HG03039 (cell line): ENCODE data around the gene SLC26A8.
"Not testable (repeated sequence)": the region's sequence is repeated elsewhere in the genome, so short reads cannot be mapped to it uniquely, and the experiment has no call there.

ENCODE experiments used
- ATAC-seq: cut with Tn5 transposase; IDR thresholded peaks from one replicate; pipeline ENCODE4 v1.9.1; 2021; ENCODE audit warnings: mild to moderate bottlenecking, moderate library complexity; ENCODE audit not compliant: unreplicated experiment

The SLC26A8 gene

DNA sequence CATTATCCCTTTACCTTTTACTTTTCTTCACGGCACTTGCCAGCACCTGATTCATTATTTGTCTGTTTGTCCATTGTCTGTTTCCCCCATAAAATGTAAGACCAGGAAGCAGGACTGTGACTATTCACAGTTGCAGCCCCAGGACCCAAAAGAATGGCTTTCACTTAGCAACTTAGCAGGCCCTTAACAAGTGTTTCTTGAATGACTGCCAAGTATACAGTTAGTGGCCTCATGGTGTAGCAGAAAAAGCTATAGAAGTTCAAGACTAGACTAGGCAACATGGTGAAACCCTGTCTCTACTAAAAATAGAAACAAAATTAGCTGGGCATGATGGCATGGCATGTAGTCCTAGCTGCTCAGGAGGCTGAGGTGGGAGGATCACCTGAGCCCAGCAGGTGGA is 4.3 kb downstream of the SLC26A8 start:
- ATAC-seq, result no peak

DNA sequence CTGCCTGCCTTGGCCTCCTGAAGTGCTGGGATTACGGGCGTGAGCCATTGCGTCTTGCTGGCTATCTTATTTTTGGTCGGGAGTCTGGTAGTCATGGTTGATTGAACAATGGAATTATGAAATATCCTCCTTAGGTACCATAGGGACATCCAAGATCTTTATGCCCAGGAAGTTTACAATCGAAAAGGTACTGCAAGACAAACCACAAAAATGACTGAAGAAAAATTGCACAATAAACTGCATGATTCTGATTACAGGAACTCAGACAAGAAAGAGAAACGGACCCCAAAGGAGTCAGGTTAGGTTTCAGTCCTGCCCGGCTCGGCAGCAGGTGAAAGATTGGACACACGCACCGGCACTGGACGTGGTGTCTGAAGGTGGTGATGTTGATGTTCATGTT is 5.3 kb downstream of the SLC26A8 start:
- ATAC-seq, result no peak

DNA sequence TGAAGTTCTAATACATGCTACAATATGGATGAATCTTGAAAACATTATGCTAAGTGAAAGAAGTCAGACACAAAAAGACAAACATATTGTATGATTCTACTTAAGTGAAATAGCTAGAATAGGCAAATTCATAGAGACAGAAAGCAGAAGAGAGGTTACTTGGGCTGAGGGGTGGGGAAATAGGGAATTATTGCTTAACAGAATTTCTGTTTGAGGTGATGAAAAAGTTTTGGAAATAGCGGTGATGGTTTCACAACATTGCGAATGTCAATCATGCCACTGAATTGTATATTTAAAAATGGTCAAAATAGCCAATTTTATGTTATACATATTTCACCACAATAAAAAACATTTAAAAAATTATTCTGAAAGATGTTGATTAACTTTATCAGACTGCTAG is 6.1 kb downstream of the SLC26A8 start:
- no peak for ATAC-seq

DNA sequence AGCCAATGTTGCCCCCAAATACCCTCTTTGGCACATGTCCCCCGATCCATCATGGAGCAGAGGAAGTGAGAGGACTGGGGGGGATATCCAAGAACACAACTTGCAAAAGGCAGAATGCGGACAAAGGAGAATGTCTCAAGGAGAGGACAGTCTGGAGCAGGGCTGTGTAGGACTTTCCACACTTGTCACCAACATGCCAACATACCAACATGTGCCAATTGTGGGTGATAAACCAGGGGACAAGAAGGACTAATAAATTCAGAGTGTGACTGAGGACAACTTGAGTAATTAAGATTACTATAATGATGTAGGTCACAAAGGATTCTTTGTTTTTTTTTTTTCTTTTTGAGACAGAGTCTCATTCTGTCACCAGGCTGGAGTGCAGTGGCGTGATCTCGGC is 8.8 kb downstream of the SLC26A8 start:
- ATAC-seq, result no peak

DNA sequence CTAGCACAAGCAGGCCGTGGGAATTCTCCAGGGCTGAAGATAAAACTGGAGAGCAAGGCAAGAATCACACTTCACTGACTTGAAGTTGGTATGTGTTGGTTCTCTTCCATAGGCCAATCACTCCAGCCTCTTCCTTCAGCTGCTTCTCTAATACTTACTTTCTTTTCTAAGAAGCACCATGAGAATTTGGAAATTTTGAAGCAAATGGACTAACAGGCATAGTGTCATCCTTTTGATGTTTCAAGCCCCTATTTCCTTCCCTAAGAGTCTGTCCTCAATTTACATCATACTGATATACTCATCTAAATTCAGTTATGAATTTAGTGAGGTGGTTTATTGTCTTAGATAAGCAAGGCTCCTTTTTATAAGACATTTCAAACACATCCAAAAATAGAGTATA is 24.0 kb downstream of the SLC26A8 start:
- no peak for ATAC-seq

DNA sequence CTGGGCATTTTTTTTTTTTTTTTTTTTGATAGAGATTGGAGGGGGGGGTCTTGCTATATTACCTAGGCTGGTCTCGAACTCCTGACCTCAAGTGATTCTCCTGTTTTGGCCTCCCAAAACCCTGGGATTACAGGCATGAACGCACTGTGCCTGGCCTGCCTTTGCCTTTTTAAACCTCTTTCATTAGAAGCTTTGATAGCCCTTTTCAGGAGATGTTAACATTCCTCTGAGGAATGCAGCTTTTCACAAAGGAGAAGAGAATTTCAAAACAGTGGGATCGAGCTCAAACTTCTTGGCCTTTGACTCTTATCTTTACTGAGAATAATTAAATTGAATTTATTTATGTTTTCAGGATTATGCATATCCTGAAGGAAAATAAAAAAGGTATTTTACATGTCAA is 31.3 kb downstream of the SLC26A8 start:
- no peak for ATAC-seq

DNA sequence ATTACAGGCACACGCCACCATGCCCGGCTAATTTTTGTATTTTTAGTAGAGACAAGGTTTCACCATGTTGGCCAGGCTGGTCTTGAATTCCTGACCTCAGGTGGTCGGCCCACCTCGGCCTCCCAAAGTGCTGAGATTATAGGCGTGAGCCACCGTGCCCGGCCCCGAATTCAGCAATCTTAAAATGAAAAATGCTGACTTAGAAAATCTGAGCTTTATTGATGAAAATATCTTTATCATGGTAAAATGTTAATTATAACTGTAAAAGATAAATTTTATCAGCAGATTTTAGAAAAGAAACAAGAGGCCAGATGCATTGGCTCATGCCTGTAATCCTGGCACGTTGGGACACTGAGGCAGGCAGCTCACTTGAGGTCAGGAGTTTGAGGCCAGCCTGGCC is 36.4 kb downstream of the SLC26A8 start:
- ATAC-seq, result not testable (repeated sequence)

DNA sequence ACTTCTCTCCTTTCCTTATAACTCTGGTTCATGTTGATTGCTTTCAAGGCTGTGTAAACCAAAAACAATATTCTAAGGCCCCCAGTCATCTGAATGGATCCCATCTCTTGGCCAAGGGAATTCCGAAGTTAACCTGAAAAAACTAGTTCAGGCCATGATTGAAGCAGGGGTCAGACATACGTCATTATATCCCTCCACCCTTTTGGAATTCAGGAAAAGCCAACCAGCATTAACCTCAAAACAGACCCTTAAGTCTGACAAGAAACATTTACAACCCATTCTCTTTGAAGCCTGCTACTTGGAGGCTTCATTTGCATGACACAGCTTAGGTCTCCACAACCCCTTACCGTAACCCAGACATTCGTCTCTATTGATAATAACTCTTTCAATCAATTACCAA is 39.7 kb downstream of the SLC26A8 start:
- no peak for ATAC-seq

DNA sequence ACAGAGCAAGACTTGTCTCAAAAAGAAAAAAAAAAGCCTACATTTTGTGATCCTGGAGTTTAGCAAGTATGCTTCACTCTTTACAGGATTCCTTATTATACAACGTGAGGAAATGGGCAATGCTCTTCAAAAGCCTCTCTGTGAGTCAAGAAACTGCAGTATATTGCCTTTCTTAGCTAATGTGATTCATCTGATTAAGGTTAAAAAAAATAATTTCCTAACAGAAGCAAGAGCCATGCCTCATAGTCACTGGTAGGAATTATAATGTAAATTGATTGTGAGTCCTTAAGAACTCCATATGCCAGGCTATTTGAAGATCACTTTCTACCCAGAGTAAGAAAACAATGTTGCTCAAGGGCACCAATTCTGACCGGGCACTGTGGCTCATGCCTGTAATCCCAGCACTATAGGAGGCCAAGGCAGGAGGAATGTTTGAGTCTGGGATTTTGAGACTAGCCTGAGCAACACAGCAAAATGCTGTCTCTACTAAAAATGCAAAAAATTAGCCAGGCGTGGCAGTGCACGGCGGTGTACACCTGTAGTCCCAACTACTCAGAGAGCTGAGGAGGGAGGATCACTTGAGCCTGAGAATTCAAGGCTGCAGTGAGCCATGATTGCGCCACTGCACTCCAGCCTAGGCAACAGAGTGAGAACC is 43.3 kb downstream of the SLC26A8 start:
- no peak for ATAC-seq

DNA sequence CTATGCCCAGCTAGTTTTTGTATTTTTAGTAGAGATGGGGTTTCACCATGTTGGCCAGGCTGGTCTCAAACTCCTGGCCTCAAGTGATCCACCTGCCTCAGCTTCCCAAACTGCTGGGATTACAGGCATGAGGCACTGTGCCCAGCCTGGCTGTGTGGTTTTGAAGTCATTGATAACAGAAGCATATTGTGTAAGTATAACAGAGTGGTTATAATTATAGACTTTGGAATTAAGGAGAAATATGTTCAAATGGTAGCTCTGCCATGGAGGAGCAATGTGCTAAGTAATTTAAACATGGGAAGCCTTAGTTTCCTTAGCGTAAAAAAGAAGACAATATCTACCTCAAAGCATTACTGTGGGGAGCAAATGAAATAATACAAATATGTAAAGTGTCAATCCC is 44.3 kb downstream of the SLC26A8 start:
- not testable (repeated sequence) for ATAC-seq

DNA sequence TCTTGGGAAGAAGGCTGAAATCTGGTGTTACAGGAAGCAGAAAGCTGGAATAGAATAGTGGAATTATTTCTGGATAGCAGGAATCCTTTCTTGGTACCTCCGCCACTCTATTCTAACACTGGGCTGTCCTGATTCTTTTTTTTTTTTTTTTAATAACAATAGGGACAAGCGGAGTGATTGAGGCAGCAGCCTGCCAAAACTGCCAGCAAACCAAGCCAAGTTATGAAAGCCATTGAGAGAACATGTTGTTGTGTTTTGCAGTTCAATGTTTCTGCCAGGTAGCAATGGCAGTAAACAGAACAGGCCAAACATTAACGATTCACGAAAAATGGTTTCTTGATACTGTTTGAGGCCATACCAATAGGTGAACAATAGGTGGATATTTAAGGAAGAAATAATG is 47.1 kb downstream of the SLC26A8 start:
- ATAC-seq, result no peak

DNA sequence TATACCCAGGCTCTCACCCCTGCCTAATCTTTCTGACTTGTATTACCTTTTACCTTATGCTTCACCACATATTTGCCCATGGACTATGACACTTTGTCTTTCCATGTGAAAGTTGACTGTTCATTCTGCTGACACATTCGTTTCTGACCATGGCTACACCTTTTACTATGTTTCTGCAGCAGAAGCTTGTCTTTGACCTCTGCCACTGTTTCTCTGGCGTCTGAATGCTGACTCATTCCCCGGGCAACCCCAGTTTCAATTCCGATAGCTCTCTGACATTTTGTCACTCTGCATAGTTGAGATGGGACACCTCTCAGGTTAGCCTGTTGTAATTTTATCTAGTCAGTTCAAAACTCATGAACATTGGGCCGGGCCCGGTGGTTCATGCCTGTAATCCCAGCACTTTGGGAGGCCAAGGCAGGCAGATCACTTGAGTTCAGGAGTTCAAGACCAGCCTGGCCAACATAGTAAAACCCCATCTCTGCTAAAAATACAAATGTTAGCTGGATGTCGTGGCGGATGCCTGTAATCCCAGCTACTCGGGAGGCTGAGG is 50.7 kb downstream of the SLC26A8 start:
- no peak for ATAC-seq

DNA sequence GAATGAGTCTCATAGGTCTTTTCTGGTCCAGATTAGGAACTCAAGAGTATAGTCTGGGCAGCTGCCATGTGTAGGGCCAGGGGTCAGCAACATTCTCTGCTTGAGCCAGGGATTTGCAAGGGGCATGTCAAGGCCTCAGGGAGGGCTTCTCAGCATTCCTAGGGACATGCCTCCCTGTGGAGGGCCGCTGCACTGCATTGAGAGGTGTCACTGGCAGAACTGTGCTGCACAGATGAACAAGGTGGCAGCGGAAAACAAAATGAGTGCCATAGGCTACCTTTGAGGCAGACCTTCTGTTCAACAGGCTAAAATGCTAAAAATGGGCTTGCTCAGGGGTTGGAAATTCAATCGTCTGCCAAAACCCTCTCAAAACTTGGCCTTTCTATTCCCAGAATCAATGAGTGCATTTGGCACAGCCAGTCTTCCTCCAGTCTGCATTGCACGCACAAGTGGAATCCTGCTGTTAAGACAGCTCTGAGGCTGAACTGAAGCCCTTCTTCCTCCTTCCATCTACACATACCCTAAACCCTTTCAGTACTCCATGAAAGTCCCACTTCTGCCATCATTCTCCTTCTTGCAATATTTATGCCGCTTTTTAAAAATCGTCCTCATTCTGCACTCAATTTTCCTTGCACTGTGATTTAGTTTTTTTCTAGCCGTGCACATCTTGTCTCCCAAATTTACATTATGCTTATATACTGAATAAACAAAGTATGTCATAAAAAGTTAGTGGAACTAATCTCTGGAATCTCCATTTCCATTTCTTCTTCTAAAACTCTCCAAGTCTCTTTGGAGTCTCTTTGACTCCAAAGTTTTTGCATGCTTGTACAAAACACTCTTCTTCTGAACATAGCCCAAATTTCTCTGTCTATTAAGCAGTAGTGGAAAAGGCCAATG is 51.7 kb downstream of the SLC26A8 start:
- no peak for ATAC-seq

DNA sequence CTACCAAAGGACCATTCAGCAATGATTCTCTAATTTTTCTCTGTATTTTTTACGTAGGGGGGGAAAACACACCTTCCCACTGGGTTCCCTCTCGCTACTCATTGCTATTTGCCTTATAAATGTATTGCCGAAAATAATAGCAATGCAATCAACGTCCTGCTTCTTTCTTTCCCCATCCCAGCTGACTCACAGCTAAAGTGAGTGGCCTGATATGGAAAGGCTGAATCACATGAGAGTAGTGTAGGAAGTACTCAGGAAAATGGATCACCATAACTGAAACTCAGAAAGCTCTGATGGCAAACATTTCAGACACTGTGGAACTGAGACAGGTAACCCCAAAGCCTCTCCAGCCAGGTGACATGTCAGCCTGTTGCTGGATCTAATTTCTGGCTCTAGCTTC is 54.3 kb downstream of the SLC26A8 start:
- no peak for ATAC-seq

DNA sequence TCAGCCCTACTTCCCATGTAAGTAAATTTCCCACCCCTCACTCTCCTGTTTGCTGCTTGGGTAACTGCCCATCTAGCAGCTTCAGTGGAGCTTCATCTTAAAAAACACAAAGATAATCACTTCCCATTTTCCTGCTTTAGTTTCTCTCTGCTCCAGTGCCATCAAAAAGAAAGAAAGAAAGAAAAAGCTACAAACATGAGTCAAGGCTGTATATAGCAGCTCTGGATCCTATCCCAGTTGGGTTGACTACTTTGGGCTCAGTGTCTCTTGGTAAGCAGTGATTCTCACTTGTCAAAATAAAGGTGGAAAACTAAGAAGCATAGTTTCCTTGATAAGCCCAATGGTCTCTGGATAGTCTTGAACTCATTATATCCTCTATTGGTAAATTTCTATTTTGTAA is 54.8 kb downstream of the SLC26A8 start:
- ATAC-seq, result no peak

DNA sequence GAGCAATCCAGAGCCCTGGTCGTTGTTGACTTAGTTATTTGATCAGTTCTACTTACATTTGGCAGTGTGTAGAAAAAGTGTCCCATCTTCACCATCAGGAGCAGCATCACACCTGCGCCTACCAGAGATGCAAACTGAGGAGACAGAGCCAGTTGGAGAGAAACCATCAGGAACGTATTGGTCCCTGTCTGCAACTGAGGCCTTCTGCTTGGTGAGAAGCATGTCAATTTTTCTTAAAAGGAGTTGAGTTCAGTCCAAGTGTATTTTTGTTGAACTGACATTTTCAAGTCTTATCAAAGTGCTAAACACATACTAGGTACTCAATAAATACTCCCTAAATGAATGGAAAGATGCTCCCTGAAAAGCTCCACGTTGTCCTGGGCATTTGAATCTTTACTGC is 55.6 kb downstream of the SLC26A8 start:
- ATAC-seq, result no peak

DNA sequence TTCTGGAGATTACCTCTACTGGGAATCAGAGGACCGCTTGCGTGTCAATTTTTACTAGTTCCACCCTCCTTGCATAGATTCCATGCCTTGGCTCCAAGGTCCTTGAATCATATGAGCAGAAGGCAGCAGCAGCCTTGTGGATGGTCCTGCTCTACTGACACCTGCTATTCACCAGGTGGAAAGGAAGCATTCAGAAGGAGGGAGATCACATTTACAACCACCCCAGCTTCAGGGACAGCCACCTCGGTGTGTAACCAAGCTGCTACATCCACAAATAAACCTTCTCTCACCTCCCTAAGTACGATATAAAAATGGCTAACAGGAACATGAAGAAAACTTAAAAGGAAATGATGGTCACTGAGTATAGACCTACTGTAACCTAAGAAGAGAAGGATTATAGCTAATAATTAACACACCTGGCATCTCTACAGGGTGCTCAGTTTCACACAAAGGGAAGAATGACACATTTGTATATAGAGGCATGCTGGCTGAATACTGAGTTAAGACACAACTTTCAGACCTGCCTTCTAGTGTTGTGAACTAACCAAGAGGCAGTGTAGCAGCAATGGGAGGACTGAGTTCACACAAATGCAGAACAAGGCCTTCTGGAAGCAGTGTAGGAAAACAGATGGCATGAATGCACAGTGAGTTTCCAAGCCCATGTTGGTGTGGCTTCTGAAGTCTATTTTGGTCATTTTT is 57.2 kb downstream of the SLC26A8 start:
- no peak for ATAC-seq

DNA sequence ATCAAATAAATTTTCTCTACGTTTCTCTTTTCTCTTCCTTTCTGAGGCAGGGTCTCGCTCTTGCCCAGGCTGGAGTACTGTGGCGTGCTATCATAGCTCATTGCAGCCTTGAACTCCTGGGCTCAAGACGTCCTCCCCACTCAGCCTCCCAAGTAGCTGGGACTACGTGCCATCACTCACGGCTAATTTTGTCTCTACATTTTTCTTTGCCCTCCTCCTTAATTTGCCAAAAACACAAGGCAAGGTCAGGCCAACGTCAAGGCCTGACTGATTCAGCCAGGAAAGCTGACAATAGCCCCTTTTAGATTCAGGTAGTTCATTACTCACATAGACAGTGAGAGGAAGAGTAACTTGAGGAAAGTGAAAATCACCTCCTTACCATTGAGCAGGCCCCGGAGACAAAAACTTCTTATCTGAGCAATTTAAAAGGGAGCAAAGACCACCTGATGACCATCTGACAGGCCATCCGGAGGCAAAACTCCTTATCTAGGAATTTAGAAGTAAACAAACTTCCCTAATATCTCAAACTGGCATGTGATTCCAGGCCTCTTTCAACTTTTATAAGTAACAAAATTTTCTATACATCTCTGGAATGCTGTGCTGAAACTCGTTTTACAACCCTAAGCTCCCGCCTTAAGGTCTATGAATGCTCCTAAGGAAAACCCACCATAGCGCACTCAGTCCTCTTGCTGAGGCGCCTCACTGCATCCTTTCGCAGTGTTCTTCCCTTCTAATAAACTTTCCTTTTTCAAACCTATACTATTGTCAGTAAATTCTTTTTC is 61.5 kb downstream of the SLC26A8 start:
- ATAC-seq, result no peak

DNA sequence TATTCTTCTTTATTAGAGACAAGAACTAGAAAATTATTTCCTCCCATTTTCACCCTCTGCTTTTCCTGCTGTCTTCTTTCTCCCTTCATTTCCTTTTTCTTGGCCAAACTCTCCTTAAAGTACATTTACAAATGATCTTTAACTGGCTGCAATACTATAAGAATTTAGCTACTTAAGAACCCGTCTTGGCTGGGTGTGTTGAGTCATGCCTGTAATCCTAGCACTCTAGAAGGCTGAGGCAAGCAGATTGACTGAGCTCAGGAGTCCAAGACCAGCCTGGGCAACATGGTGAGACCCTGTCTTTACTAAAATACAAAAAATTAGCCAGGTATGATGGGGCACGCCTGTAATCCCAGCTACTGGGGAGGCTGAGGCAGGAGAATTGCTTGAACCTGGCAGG is 64.3 kb downstream of the SLC26A8 start:
- ATAC-seq, result no peak

DNA sequence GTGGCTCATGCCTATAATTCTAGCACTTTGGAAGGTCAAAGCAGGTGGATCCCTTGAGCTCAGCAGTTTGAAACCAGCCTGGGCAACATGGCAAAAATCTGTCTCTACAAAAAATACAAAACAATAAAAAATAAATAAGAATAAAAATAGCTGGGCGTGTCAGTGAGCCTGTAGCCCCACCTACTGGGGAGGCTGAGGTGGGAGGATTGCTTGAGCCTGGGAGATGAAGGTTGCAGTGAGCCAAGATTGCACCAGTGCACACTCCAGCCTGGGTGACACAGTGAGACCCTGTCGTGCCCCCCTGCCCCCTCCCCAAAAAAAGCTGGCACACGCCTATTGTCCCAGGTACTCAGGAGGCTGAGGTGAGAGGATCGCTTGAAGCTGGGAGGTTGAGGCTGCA is 68.5 kb downstream of the SLC26A8 start:
- no peak for ATAC-seq

DNA sequence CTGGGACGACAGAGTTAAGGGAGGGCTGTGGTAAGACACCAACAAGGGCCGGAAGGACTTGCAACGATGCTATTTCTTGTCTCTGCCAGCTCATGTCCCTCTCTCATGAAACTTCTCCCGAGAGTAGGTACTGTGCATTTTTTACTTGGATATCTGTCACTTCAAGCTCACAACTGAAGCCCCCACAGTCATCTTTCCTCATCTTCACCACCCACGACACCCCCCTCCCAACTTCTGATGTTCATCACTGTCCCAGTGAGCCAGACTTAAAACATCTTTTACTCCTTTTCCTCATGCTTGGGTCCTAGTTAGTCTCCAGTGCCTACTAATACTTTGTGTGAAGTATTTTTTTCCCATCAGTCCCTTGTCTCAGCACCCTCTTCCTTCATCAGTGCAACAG is 68.9 kb downstream of the SLC26A8 start:
- ATAC-seq, result no peak
